Measurements from ENCODE around the gene PHC3.

The PHC3 gene

GRCh38 chr3:170078620-170079281 is 102.8 kb downstream of the PHC3 start:
- DNase-seq (ENCODE audit: low spot score): no peak

DNA sequence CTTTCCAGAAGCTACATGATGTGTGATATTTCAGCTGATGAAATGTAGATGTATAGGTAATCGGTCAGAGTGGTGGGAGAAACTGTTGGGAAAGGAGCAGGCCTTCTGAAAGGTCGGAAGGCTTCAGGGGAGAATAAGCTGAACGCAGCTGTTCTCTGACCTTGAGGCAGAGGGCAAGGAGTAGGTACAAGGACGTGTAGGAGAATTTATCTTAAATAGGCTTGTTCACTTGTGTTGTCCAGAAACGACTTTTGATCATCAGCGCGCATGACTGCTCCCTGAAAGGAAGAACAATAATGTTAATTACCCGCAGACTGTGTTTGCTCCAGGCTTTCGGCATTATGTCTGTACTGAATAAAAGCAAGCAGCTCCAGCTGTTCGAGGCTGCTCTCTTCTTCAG is 104.2 kb downstream of the PHC3 start:
- in situ Hi-C loops (cut with MboI; ENCODE audit: low sequenced_read_pairs, unreplicated experiment): no loop called here
- TF ChIP-seq, protein P1, sequence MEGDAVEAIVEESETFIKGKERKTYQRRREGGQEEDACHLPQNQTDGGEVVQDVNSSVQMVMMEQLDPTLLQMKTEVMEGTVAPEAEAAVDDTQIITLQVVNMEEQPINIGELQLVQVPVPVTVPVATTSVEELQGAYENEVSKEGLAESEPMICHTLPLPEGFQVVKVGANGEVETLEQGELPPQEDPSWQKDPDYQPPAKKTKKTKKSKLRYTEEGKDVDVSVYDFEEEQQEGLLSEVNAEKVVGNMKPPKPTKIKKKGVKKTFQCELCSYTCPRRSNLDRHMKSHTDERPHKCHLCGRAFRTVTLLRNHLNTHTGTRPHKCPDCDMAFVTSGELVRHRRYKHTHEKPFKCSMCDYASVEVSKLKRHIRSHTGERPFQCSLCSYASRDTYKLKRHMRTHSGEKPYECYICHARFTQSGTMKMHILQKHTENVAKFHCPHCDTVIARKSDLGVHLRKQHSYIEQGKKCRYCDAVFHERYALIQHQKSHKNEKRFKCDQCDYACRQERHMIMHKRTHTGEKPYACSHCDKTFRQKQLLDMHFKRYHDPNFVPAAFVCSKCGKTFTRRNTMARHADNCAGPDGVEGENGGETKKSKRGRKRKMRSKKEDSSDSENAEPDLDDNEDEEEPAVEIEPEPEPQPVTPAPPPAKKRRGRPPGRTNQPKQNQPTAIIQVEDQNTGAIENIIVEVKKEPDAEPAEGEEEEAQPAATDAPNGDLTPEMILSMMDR (IDR thresholded peaks at IDR 0.05; ENCODE audit: borderline replicate concordance, control extremely low read depth, extremely low read depth, insufficient read depth, missing control alignments): no peak
- DNase-seq (ENCODE audit: low spot score): no peak

More at GRCh38 chr3:170078620-170079281, 102.8 kb downstream of the PHC3 start:
- TF ChIP-seq, protein P1 (IDR thresholded peaks at IDR 0.05; ENCODE audit: borderline replicate concordance, control extremely low read depth, extremely low read depth, insufficient read depth, missing control alignments): no peak
- in situ Hi-C loops (cut with MboI; ENCODE audit: low sequenced_read_pairs, unreplicated experiment): no loop called here

DNA sequence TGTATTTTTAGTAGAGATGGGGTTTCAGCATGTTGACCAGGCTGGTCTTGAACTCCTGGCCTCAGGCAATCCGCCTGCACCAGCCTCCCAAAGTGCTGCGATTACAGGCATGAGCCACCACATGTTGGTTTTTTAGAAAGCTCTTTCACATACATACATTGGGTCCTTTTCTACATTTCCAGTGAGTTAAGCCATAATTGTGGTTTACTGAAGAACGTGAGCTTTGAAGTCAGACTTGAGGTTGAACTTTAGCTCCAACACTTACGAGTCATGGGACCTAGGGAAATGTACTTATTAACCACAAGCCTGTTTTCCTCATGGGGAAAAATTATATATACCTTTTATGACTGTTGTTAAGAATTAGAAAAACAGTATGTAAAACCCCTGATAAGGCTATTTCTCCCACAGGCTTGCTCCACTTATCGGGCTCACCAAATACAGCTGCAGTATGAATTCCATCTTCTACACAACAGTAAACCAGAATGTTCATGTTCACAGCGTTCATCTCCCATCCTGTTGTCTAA is 104.8 kb downstream of the PHC3 start:
- TF ChIP-seq, protein P1 (IDR thresholded peaks at IDR 0.05; ENCODE audit: borderline replicate concordance, control extremely low read depth, extremely low read depth, insufficient read depth, missing control alignments): no peak
- in situ Hi-C loops (cut with MboI; ENCODE audit: low sequenced_read_pairs, unreplicated experiment): no loop called here
- DNase-seq (ENCODE audit: low spot score): no peak

- TF ChIP-seq, protein P1 (IDR thresholded peaks at IDR 0.05; ENCODE audit: borderline replicate concordance, control extremely low read depth, extremely low read depth, insufficient read depth, missing control alignments): no peak
- in situ Hi-C loops (cut with MboI; ENCODE audit: low sequenced_read_pairs, unreplicated experiment): no loop called here
- DNase-seq (ENCODE audit: low spot score): no peak
Measured at GRCh38 chr3:170075441-170076091, 106.0 kb downstream of the PHC3 start.

- no peak for DNase-seq (ENCODE audit: low spot score)
- TF ChIP-seq, protein P1 (IDR thresholded peaks at IDR 0.05; ENCODE audit: borderline replicate concordance, control extremely low read depth, extremely low read depth, insufficient read depth, missing control alignments): no peak
- in situ Hi-C loops (cut with MboI; ENCODE audit: low sequenced_read_pairs, unreplicated experiment): no loop called here
Measured at GRCh38 chr3:170064108-170064507, 117.4 kb downstream of the PHC3 start.

DNA sequence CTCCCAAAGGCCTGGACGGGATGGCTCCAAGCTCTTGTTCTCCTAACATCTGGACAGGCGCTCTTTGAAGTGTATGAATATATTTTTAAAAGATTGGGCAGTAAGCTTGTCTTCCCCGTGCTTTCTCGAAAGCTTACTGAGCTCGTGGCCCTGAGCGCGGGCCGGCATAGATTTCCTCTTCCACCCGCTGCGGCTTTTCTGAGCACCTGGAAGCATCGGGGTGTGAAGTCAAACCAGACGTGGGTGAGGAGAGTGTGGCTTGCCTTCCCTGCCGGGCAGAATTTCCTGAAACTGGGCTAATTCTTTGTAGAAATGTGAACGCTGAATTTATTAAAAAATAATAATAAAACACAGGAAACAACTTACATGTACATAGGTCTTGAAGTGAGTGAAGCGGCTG is 117.8 kb downstream of the PHC3 start:
- in situ Hi-C loops (cut with MboI; ENCODE audit: low sequenced_read_pairs, unreplicated experiment): no loop called here

More for the DNA sequence above, 117.8 kb downstream of the PHC3 start:
- no peak for DNase-seq (ENCODE audit: low spot score)
- TF ChIP-seq, protein P1 (IDR thresholded peaks at IDR 0.05; ENCODE audit: borderline replicate concordance, control extremely low read depth, extremely low read depth, insufficient read depth, missing control alignments): no peak

Data from GM13976 (cell line).